Left forelimb (tissue), 1 donor: ENCODE data around the gene TTLL5.

ENCODE experiments used
- DNase-seq: peaks from one replicate; pipeline ENCODE4 v3.0.0-alpha.2; 2018; ENCODE audit warnings: low spot score

The TTLL5 gene

DNA sequence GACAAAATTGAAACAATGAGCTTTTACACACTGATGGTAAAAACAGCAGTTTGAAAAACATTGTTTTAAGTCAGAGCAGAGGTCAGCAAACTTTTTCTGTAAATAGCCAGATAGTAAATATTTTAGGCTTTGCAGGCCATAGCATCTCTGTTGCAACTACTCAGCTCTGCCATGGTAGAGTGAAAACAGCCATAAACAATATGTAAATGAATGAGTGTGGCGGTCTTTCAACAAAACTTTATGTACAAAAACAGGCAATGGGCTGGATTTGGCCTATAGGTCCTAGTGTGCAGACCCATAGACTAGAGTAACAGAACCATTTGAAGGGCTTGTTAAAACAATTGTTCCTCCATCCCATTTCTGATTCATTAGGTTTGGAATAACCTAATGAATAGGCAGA lies 205.9 kb downstream of the TTLL5 start:
- DNase-seq: no peak

DNA sequence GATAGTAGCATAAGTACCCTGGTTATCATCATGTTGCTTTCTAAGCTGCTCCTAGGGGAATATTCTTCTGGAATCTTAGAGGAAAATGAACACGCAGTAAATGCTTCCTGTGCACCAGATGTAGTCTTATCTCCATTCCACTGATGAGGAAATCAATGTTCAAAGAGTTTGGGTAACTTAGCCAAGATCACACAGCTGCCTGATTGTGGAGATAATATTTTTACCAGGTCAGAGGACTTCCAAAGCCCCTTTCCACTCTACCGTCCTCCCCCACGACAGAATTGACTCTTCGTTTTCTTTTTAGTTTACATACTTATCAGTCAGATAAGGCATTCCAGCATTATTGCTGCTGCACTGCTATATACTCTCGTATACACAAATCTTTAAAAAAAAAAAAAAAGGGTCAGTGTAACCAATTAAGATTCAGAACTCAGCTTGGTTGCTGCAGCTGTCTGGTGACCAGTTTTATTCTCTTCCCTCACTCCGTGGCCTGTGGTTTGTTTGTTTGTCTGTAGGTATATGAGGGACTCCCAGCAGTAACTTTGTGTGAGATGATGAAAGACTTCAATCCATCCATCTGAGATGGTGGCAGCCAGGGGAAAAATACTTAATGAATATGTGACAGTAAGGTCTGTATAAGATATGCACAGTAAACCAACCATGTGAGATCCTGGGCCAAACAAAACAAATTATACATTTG lies 210.3 kb downstream of the TTLL5 start:
- no peak for DNase-seq

DNA sequence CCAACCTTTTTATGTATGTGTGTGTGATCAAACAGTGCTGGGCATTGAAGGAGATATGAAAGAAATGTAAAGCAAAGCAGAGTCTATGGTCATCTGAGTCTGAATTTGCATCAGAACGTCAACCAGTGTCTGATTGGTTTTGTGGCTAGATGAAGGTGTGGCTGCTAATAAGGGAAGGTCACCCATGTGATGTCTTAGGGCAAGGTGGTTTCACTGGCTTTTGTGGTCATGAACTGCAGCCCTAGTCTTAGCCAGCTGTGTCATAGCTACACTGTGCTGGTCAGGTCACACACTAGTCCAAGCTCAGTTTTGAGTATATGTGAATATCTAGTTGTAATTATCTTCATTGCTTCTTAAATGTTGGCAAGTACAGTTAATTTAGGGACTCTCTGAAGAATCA lies 214.9 kb downstream of the TTLL5 start:
- no peak for DNase-seq

DNA sequence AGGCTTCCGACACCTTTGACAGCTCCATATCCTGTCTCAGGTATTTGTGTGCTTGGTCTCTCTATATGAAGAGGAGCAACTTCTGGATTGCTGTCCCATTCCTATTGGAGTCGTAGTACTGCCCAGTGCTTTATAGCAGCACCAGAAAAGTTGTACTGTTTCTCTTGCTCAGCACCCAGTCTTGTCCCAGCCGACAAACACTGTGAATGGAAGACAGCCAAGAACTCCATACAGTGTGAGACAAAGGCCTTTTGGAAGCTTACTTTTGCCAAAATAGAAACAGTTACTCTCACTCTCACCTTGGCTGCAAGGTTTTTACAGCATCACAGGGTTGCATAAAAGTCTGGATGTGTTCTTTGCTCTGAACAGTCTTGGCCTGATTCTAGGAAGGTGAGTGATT lies 215.5 kb downstream of the TTLL5 start:
- no peak for DNase-seq

DNA sequence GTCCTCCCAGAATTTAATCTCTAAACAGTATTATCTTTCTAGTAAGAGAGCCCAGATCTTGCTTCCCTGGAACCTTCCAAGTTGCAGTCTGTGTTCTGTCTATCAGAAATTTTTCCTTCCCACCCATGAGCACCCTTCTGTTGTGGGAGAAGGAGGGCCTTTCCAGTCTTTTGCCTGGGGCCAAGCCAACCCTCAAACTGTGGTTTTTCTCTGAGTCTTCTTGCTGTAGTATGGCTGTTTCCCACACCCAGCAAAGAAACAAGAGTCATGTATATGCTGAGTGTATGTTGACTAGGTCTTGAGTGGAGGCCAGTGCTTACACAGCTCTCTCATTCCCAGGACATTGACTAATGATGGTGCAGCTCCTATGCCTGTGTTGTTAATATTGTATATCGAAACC lies 216.2 kb downstream of the TTLL5 start:
- DNase-seq: no peak

DNA sequence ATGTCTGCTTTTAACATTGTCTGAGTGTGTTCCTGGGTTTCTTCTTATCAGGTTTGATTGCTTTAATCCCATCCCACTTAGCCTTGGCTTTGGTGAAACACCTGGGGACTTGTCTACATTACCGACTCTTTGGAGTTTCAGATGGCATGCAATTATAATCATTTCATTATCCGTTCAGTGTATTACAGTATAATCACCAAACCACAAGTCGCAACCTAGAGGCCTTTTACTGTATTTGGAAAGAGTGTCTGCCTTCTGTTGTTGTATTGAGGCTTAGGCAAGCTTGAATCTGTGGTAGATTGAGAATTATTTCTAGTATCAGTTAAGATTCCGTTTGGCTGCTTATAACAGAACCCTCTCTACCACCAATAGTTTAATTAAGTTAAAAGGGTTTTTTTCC lies 216.8 kb downstream of the TTLL5 start:
- DNase-seq: no peak

DNA sequence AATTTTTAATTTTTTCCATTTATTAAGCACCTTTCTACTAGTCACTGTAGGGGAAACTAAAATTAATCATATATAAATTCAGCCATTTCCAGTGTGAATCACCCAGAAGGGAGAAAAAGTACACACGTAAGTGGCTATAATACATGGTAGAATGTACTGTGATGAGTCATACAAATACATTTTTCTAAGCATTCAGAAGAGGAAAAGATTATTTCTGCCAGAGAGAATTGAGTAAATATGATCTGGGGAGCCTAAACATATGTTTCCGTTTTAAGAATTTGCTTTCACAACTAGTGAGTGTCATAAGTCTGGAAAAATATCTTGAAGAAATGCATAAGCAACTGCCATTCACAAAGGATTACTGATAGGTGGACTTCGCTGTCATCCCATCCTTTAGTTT lies 218.0 kb downstream of the TTLL5 start:
- DNase-seq: no peak

DNA sequence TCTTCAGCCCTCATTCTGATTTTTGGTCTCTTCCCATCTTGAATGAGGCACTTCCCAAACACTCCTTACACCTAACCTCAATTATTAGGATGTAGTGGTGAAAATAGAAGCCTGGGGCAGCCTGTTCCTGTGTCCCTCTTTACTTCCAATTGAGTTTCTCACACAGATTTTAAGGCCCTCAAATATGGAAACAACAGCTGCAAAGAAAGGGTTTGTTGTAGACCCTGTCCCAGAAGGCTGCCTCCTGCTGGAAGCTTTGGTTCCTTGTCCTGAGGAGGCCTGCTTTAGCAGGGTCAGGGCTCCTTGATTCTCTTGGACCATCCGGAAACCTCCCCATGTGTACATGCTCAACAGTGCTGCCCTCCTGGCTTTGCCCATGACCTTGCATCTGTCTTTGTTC lies 219.5 kb downstream of the TTLL5 start:
- DNase-seq: no peak

DNA sequence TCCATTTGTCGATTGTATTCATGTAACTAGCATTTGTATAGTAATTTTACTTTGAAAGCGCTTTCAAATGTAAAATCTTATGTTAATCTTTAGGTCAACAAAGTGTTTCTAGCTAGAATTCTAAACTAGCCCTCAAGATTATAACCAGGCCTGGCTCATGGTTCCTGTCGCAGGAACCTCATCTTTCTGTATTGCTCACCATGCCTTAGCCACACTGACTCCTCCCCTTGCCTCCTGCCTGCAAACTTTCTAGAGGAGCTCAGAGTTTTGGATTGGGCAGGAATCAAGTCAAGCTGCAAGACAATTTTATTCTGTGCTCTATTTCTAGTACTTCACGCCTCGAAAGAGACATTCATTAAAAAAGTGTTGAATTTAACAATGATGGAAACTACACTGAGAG lies 220.9 kb downstream of the TTLL5 start:
- no peak for DNase-seq

DNA sequence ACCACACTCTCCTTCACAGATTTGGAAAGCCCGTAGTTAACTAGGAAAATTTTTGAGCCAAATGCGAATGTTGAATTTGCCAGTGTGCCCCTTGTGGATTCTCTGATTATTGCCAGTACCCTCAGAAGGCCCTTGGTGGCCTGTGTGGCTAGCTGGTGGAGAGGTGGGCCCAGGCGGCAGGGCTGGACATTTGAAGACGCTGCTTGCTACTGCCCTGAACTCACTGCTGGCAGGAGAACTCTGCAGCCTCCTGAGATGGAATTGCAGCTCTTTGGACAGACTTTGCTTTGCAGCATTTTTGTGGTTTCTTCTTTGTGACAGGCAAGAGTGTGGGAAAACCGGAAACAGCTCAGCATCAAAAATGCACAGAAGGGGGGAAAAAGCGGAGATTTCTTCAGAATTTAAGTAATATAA lies 223.2 kb downstream of the TTLL5 start:
- DNase-seq: no peak

DNA sequence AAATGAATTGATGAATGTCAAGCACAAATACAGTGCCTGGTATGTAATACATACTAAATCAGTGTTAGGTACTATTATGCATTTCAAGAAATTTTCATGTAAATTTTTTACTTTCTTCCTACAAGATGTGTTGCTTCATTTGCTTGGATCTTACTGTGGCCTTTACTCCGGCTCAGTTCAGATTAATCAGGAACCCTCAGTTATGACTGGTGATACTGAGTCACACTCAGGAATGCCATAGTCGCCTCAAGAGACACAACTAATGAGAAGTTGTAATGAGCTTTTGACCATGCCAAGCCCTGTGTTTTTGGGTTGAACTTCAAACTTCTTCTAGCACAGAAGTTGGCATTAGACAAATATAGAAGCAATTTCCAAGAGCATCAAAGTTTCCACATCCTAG lies 224.8 kb downstream of the TTLL5 start:
- no peak for DNase-seq

DNA sequence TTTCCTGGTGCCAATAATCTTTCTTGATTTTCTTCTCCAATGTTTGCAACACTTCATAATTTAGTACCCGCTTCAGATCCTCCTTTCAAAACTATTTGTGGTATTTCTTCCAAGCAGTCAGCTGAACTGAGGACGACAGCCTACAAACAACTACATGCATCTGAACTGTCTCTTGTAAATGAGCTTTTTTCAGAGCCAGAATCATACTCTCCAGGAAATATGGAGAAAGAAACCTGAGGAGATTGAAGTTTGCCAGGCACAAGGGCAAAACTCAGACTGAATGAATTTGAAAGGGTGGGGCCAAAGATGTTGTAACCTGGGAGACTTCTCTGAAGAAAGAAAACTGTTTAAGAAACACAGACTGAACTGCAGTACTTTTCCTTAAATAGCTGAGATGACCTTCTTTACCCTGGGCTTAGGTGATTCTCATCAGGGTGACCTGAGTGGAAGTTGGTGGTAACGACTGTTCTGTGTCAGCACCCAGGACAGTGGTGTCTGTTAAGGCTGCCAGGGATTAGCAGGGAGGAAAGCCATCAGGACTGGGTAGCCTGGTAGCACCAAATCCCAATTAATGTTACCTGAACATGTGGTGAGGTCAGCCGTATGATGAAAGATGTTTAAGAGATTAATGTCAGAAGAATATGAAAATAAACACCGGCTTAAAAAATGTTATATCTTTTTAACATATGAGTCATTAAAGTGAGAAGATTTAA lies 225.7 kb downstream of the TTLL5 start:
- DNase-seq: no peak

DNA sequence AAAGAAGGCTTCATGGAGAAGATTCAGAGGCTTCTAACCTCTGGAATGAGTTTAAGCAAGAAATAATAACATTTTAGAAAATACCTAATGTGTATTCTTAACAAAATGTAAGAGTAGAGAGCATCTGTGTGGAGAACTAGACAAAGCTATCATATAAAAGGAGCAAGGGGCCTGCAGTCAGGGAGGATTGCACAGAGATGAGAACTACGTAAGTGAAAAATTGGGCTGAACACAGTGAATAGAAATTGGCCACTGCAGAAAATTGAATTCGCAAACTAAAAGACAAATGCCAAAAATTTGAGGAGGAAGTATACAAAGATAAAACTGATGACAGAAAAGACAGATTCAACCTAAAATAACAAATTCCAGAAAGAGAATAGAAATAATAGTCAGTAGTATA lies 227.9 kb downstream of the TTLL5 start:
- DNase-seq: no peak

DNA sequence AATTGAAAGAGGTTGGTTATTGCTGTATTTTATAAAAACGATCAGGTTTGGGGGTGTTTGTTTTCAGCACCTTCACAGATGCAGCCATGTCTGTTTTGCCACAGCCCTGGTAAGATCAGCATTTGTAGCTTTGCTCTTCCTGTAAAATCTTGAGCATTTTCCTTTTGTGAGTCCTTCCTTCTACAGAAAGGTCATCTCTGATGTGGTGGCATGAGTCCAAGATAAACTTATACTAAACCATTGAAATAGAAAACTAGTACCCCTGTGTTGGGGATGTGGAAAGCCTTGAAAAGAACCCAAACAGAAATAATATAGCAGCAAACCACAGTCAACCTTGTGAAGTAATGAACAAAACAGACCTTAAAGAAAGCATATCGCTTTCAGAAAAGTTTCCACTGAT lies 235.3 kb downstream of the TTLL5 start:
- DNase-seq: no peak

DNA sequence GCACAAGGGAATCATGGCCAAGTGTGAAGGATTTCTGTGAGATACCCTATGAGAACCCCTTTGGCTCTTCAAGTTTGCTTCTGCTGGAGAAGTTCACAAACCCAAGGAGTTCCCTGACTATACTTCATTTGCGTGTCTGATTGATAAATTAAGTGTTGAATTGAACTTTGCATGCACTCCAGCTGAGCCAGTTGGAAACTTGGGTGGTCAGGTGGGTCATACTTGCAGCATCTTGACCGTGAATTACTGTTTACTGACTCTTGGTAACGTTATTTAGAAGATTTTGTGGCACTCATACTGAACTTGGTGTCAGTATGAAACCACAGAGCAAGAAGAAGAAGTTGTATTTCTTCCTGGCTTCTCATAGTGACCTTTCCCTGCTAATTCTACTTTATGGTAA lies 243.3 kb downstream of the TTLL5 start:
- no peak for DNase-seq

DNA sequence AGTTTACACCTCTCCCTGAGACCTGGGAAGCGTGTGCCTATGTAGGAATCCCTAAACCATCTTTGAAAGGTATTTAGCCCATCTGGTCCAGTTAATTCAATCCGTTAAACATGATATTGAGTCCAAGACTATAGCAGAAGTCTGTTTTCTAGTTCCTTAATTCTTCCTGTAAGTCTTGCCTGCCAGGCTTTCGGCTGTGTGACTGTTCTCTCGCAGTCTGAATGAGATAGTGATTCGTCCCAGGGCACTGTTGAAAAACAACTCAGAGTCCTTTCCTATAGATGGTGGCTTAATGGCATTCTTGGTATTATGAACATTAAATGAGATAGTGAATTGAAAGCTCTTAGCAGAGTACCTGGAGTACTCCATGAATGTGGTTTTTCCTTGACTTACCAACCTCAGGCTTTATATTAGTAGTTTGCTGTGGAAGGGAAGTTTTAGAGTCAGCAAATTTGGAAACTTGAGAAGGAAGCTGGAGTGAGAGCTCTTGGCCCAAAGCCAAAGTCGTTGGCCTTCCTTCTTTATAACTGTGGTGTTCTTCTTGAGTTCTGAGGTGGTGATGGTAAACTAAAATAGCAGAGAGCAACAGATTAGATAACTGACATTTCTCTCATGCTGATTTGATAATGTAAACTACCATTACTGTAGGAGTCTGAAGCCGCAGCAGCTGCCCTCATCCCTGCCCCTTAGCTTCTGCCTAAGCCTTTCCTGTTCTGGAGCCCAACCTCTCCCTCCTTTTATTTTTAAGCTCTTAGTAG lies 244.3 kb downstream of the TTLL5 start:
- DNase-seq: no peak

DNA sequence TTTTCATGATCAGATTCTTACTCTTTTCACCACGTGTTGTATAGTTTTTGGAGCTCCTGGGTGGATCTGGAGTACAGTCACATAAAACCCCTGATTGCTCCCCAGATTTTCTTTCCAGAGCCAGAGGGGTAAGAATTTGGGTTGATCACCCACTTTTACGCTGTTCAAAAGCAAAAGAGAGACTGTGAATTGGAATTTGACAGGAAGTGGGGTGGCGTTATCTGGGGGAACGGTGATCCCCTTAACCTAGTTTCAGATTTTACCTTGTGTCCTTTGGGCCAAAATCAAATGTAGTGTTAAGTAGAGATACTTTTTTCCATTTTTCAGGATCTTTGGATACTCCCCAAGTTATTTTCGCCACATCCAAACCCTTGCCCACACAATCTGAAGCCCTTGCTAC lies 245.2 kb downstream of the TTLL5 start:
- no peak for DNase-seq

DNA sequence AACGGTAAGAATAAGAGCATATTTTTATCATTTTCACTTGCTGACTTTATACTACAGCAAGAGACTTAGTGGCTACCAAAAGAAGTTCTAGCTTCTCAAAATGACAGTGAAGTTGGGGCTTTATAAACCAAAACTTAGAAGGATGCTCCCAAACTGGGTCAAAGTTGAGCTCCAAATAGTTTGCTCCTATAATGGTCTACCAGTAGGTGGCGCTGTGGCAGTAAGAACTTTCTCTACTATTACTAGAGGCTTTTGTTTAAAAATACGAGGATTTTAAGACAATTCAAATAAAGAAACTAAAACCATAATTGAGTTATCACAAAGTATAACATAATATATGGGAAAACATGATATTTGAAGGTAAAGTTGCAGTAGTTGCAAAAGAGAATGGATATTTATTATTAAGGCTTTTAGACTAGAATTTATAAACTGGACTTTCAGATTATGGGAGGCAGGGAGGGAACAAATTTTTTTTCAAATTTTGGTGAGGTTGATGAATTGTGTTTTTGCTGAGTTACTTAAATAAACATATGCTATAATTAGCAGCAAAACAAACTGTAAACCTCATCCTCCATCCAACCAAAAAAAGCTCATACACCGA lies 245.7 kb downstream of the TTLL5 start:
- no peak for DNase-seq

DNA sequence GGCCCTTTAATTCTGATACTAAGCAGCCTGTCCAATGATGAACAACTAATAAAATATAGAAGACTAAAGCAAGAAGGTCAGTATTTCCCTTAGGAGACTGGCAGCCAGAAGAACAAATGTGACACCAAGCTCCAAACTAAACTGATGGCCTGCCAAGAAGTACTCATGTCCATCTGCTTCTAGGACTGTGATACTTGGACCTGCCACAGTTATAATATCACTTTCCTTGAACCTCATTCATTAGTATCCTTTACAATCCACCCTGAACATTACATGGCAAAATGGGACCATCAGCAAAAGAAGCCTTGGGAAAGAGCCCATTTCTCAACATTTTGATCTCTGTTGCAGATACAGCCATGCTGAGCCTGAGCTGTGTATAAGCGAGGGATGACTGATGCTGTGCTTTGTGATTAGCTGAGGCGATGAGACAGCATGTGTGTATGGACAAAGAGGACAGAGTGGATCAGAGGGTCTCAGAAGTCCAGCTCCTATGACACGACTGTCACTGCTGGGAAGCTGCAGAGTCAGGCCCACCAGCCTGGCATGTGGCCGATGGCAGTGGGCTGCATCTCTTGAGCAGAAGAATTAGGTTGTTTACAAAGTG lies 246.8 kb downstream of the TTLL5 start:
- DNase-seq: no peak

DNA sequence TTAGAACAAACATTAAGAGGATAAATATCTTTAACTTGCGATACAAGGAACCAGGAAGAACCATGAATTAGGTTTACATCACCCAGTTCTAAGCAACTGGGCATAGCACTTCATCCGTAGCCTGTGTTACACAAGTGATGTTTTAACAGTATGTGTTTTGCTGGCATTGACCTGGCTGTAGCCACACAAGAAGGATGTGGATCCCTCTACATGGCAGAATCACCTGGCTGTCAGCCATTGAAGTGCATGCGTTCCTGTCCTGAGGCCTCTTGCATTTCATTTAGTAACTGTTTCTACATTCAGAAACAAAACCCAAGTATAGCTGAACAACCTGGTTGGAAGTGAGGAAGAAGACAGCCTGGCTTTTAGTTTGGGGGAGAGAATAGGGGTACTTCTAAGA lies 248.6 kb downstream of the TTLL5 start:
- DNase-seq: no peak

DNA sequence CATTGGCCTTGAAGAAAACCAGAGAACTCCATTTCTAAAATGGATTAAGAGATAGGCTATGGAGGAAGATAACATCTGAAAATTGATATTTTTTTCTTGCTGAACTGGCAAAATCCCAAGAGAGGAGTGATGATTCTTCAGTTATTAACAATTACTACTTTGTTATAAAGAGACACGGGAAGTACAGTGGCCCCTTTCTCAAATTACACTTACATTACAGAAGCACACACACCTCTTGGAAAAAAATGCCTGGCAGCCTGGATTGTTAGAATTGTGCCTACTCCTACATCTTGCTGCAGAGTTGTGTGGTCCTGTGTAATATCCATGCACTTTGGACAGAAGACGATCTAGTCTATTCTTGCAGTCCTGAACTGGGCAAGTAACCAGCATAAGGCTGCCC lies 249.0 kb downstream of the TTLL5 start:
- no peak for DNase-seq

DNA sequence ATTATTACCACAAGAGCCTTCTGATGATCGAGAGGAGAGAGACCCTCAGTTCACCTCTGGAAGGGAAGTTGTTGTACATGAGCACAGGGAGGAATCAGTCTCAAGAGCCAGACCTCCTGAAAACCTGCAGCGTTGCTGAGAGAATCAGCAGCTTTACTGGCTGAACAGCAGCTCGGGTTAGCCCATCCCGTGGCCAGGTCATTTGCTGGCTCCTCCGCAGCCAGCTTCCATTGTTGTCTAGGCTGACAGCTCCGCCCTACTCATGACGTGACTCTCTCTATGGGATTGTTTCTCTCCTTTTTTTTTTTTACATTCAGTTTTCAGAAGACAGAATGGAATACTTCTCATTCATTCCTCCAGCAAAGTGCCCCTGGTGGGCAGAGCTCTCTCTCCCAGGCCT lies 250.8 kb downstream of the TTLL5 start:
- DNase-seq: no peak
